ENCODE results near the gene TMEM143. TPM values are rescaled to one million over a fixed set of nuclear protein-coding genes. Genes with fewer than 3 reads are reported as not detected.

The TMEM143 gene
- total RNA-seq, 6 donors from 2014 or later = 4.7 to 34.6 (median 16.6) TPM

DNA sequence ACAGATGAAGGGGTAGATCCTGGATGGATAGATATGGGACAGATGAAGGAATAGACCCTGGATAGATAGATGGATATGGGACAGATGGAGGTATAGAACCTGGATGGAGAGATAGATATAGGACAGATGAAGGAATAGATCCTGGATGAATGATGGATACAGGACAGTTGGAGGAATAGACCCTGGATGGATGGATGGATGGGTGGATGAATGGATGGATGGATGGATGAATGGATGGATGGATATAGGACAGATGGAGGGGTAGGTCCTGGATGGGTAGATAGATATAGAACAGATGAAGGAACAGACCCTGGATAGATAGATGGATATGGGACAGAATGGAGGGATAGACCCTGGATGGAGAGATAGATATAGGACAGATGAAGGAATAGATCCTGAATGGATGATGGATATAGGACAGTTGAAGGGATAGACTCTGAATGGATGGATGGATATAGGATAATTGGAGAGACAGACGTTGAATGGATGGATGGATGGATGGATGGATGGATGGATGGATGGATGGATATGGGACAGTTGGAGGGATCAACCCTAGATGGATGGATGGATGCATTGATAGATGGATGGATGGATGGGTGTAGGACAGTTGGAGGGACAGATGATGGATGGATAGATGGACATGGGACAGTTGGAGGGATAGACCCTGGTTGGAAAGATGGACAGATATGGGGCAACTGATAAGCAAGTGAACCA lies 61.7 kb downstream of the TMEM143 start:
- no peak overlapping the region for H3K4me3 ChIP-seq
- TF ChIP-seq POLR2A (IDR thresholded peaks at IDR 0.05) (no peak), EP300 (IDR thresholded peaks at IDR 0.05) (no peak), POLR2AphosphoS5 (IDR thresholded peaks at IDR 0.05) (no peak)
- TF ChIP-seq, protein P1, sequence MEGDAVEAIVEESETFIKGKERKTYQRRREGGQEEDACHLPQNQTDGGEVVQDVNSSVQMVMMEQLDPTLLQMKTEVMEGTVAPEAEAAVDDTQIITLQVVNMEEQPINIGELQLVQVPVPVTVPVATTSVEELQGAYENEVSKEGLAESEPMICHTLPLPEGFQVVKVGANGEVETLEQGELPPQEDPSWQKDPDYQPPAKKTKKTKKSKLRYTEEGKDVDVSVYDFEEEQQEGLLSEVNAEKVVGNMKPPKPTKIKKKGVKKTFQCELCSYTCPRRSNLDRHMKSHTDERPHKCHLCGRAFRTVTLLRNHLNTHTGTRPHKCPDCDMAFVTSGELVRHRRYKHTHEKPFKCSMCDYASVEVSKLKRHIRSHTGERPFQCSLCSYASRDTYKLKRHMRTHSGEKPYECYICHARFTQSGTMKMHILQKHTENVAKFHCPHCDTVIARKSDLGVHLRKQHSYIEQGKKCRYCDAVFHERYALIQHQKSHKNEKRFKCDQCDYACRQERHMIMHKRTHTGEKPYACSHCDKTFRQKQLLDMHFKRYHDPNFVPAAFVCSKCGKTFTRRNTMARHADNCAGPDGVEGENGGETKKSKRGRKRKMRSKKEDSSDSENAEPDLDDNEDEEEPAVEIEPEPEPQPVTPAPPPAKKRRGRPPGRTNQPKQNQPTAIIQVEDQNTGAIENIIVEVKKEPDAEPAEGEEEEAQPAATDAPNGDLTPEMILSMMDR (IDR thresholded peaks at IDR 0.05) = no peak
- ATAC-seq (ENCODE audit: low FRiP score in 2 of 2) = no peak
- no peak overlapping the region for H3K27ac ChIP-seq
- H3K4me1 ChIP-seq = no peaks in the 10 kb centered on the region
- no peaks in the 10 kb centered on the region for H3K9me3 ChIP-seq
- H3K27me3 ChIP-seq = no peaks in the 10 kb centered on the region
- no peaks in the 10 kb centered on the region for H3K36me3 ChIP-seq
- no peak for DNase-seq
- 88 to 96% methylated on average over 1 of the region's 1 CpG for WGBS, 2 donors

DNA sequence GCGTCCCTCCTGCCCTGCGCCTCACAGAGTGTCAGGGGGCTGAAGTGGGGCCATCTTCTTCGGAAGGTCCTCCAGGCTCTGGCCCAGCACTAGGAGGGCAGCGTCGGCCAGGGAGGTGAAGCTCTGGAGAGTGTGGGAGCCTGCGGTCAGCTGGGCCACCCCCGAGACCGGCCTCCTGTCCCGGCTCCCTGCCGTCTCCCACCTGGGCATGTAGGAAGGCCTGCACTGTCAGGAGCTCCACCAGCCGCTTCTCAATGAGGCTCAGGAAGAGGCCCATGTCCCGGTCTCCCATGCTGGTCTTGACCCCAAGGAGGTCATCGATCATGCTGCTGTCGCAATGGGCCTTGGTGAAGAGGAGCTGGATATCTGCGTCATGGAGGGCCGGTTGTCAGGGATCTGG lies 65.8 kb downstream of the TMEM143 start:
- no peaks in the 10 kb centered on the region for H3K36me3 ChIP-seq
- H3K9me3 ChIP-seq = no peaks in the 10 kb centered on the region
- ATAC-seq (ENCODE audit: low FRiP score in 2 of 2) (no peak), DNase-seq (peak in 1 of 2 donors; percentile 62)
- no peaks in the 10 kb centered on the region for H3K4me1 ChIP-seq
- TF ChIP-seq POLR2AphosphoS5 (IDR thresholded peaks at IDR 0.05) (no peak), EP300 (IDR thresholded peaks at IDR 0.05) (no peak), POLR2A (IDR thresholded peaks at IDR 0.05) (no peak)
- TF ChIP-seq, protein P1 (IDR thresholded peaks at IDR 0.05) = no peak
- no peak overlapping the region for H3K27ac ChIP-seq
- whole genome bisulfite sequencing, 2 donors = 91 to 98% methylated on average over 10 to 15 of the region's 16 CpGs
- no peaks in the 10 kb centered on the region for H3K27me3 ChIP-seq
- no peak overlapping the region for H3K4me3 ChIP-seq

DNA sequence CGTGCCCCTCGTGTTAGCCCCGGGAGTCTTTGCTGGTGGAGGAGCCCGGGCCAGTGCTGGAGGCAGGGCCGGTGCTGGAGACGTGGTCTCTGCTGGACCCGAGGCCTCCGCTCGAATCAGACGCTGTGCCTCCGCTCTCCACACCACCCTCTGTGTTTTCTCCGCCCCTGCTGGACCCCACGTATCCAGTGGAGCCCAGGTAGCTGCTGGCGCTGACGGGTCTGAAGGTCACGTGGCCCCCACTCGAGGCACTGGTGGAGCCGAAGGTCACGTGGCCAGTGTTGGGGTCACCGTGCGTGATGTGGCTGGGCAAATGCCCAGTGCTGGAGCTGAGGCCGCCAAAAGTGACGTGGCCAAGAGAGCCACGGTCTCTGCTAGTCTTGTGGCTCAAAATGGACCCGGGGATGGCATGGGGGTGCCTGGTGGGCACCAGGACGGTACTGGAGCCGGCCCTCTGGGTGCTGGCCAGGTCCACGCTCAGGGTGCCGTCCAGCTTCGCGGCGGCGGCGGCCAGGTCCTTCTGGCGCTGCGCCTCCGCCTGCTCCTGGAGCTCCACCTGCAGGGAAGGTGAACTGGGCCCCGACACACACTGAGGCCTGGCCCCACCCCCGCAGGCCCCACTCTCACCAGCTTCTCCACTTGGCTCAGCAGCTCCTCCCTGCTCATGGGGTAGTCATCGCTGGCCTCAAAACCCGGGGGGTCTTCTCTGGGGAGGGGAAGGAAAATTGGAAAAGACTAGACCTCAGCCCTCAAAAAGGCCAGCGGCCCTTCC lies 66.6 kb downstream of the TMEM143 start:
- H3K27me3 ChIP-seq = no peaks in the 10 kb centered on the region
- no peak for TF ChIP-seq POLR2AphosphoS5 (IDR thresholded peaks at IDR 0.05)
- TF ChIP-seq EP300 (IDR thresholded peaks at IDR 0.05) = no peak
- TF ChIP-seq, protein P1 (IDR thresholded peaks at IDR 0.05) = no peak
- no peak for TF ChIP-seq POLR2A (IDR thresholded peaks at IDR 0.05)
- no peak overlapping the region for H3K4me3 ChIP-seq
- no peak overlapping the region for H3K27ac ChIP-seq
- DNase-seq (peak in 1 of 2 donors; percentile 81), ATAC-seq (ENCODE audit: low FRiP score in 2 of 2) (peak in 1 of 2 donors; percentile 6)
- H3K9me3 ChIP-seq = no peaks in the 10 kb centered on the region
- no peaks in the 10 kb centered on the region for H3K4me1 ChIP-seq
- WGBS, 2 donors = 84 to 89% methylated on average over 28 to 40 of the region's 42 CpGs
- H3K36me3 ChIP-seq = no peaks in the 10 kb centered on the region

DNA sequence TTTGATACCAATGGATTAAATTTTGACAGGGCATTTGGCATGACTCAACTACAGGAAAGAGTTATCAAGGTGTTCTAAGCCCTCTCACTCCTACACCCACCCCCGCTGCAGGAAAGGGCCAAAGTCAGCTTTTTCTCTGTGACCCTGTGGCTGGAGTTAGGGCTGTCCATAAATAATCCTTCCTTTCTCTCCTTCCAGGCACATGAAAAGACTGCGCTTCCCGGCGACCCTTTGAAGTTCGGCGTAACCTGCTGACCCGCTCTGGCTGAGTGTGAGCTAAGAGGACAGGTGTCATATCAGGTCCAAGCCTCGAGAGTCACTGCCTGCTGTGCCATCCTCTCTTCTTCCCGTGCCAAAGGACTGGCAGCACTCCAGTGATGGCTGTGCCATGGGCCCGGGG lies 68.3 kb downstream of the TMEM143 start:
- Histone ChIP-seq H3K27me3 (no peaks in the 10 kb centered on the region), H3K9me3 (no peaks in the 10 kb centered on the region), H3K36me3 (no peaks in the 10 kb centered on the region), H3K4me3 (no peak overlapping the region), H3K27ac (no peak overlapping the region), H3K4me1 (peaks cover 6 to 11% (median 10%) of the 10 kb centered on the region in 4 donors)
- WGBS, 2 donors = 74 to 90% methylated on average over 8 to 10 of the region's 10 CpGs
- DNase-seq (no peak), ATAC-seq (ENCODE audit: low FRiP score in 2 of 2) (no peak)
- TF ChIP-seq, protein P1 (IDR thresholded peaks at IDR 0.05) = no peak
- no peak for TF ChIP-seq POLR2AphosphoS5 (IDR thresholded peaks at IDR 0.05)
- no peak for TF ChIP-seq POLR2A (IDR thresholded peaks at IDR 0.05)
- TF ChIP-seq EP300 (IDR thresholded peaks at IDR 0.05) = no peak

All from upper lobe of left lung (tissue), 6 donors.